ENCODE measurements around the gene VWA8. TPM values are rescaled to one million over a fixed set of nuclear protein-coding genes. Genes with fewer than 3 reads are reported as not detected.

The VWA8 gene
- total and polyA plus RNA-seq, 2 of the 13 experiments (the other 11 are each of a cell fraction or from before 2014, with no cell fraction given), result 9.1 to 17.3 TPM

DNA sequence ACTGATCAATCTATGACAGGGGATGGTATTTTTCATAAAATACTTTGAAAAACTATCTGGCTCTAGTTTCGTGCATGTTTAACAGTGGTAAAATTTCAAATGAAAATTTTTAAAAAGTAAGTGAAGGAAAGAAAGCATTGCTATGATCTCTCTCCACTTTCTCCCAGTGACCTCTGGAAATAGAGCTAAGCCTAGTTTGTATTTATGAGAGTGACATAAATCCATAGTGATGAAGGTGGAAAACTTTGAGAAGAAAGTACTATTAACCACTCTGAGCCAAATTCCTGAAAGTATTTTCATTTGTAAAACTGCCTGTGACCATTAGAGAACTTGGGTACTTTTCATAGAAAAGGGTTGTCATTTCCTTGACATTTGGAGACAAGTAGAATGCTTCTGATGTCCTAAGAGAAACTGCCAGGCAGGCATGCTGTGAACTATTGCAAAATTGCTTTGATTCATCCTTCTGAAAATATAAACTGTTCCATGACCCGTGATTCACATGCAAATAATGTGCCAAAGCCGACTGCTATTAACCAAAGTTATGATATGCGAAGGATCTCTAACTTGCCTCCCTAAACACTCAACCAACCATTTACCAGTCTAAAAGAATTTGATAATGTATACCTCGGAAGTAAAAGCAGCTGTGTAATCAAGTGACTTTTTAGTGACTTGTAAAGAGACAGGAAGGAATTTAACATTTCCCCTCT lies 133.2 kb downstream of the VWA8 start:
- Histone ChIP-seq H3K9me3 (ENCODE audit: low read length) (no peaks in the 10 kb centered on the region), H3K27me3 (ENCODE audit: control insufficient read depth in 1 of 2, insufficient read depth in 2 of 2, low read length in 2 of 2) (no peaks in the 10 kb centered on the region), H3K4me2 (ENCODE audit: low read depth, low read length) (no peak overlapping the region), H3K79me2 (ENCODE audit: insufficient read depth, low read length) (no peaks in the 10 kb centered on the region), H3K27ac (ENCODE audit: extremely low read length, insufficient read depth, low read length) (no peak overlapping the region), H4K20me1 (ENCODE audit: insufficient read depth, low read length) (no peaks in the 10 kb centered on the region), H3K36me3 (replicated peaks in 1 of 2; ENCODE audit: control insufficient read depth in 1 of 2, insufficient read depth in 2 of 2, low read length in 2 of 2) (peaks cover 0 to 14% of the 10 kb centered on the region in 2 experiments; a peak in 2 of 5 replicates), H3K4me3 (replicated peaks in 1 of 3; ENCODE audit: insufficient read depth in 1 of 3, low read depth in 2 of 3, low read length in 3 of 3) (no peak overlapping the region), H2AFZ (ENCODE audit: low read length) (no peak overlapping the region), H3K4me1 (ENCODE audit: insufficient read depth, low read length) (no peaks in the 10 kb centered on the region), H3K9ac (ENCODE audit: insufficient read depth, low read depth, low read length) (no peak overlapping the region)
- no peak for TF ChIP-seq ZNF124 (CRISPR knock-in tag; IDR thresholded peaks at IDR 0.05)
- TF ChIP-seq, protein P1, sequence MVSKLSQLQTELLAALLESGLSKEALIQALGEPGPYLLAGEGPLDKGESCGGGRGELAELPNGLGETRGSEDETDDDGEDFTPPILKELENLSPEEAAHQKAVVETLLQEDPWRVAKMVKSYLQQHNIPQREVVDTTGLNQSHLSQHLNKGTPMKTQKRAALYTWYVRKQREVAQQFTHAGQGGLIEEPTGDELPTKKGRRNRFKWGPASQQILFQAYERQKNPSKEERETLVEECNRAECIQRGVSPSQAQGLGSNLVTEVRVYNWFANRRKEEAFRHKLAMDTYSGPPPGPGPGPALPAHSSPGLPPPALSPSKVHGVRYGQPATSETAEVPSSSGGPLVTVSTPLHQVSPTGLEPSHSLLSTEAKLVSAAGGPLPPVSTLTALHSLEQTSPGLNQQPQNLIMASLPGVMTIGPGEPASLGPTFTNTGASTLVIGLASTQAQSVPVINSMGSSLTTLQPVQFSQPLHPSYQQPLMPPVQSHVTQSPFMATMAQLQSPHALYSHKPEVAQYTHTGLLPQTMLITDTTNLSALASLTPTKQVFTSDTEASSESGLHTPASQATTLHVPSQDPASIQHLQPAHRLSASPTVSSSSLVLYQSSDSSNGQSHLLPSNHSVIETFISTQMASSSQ (IDR thresholded peaks at IDR 0.05; ENCODE audit: low read depth), result no peak
- TF ChIP-seq, protein P1 (CRISPR knock-in tag; IDR thresholded peaks at IDR 0.05; ENCODE audit: borderline replicate concordance), result no peak
- TF ChIP-seq PAF1 (CRISPR knock-in tag; IDR thresholded peaks at IDR 0.05), result no peak
- TF ChIP-seq ZNF605 (CRISPR knock-in tag; IDR thresholded peaks at IDR 0.05), result no peak
- TF ChIP-seq, protein P2, sequence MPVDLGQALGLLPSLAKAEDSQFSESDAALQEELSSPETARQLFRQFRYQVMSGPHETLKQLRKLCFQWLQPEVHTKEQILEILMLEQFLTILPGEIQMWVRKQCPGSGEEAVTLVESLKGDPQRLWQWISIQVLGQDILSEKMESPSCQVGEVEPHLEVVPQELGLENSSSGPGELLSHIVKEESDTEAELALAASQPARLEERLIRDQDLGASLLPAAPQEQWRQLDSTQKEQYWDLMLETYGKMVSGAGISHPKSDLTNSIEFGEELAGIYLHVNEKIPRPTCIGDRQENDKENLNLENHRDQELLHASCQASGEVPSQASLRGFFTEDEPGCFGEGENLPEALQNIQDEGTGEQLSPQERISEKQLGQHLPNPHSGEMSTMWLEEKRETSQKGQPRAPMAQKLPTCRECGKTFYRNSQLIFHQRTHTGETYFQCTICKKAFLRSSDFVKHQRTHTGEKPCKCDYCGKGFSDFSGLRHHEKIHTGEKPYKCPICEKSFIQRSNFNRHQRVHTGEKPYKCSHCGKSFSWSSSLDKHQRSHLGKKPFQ (CRISPR knock-in tag; IDR thresholded peaks at IDR 0.05; ENCODE audit: insufficient replicate concordance), result no peak
- no peak for TF ChIP-seq HIVEP1 (CRISPR knock-in tag; IDR thresholded peaks at IDR 0.05)
- TF ChIP-seq GTF2F1 (IDR thresholded peaks at IDR 0.05; ENCODE audit: low read length), result no peak
- TF ChIP-seq ZNF589 (CRISPR knock-in tag; conservative IDR thresholded peaks at IDR 0.05), result no peak
- TF ChIP-seq HNF4A (CRISPR knock-in tag; IDR thresholded peaks at IDR 0.05), result no peak
- TF ChIP-seq ISL2 (CRISPR knock-in tag; IDR thresholded peaks at IDR 0.05), result no peak
- WGBS (ENCODE audit: low lambda C conversion rate), result 88% methylated on average over 5 of the region's 5 CpGs
- ATAC-seq, result no peak
- ChIA-PET CTCF (ENCODE audit: low intra/inter-chr PET ratio, low total read pairs) (no interaction called here), POLR2A (no interaction called here)
- intact Hi-C loops (cut with micrococcal nuclease; ENCODE audit: unreplicated experiment) (no loop called here), in situ Hi-C loops (cut with HindIII; ENCODE audit: extremely low pct_ligation_motif_present, low pct_unique_long_range_greater_than_20kb) (no loop called here)
- no TSS peak for BruUV-seq (replicated peaks)
- DNase-seq (ENCODE audit: low spot score), result no peak
- FAIRE-seq, result no peak
